A549 (cell line): ENCODE measurements around the gene PRMT3.
"Not testable (repeated sequence)": the region's sequence is repeated elsewhere in the genome, so short reads cannot be mapped to it uniquely, and the experiment has no call there.

ENCODE experiments used
- CTCF ChIP-seq: fragments of >200 bp; sonication (Bioruptor Twin); formaldehyde crosslinking; IDR thresholded peaks from 3 replicates; pipeline ENCODE4 v1.5.1; 2016
- POLR2A ChIP-seq: IDR thresholded peaks from 2 replicates; pipeline ENCODE4 v1.6.1; 2012; ENCODE audit warnings: mild to moderate bottlenecking, low read length
- RAD21 ChIP-seq, 2 experiments: fragments of >200 bp in 1 of 2; sonication (Bioruptor Twin) in 1 of 2; formaldehyde crosslinking in 1 of 2; IDR thresholded peaks in 1 of 2; conservative IDR thresholded peaks in 1 of 2; 2 replicates in 1 of 2; 3 replicates in 1 of 2; pipeline ENCODE4 v1.6.1; 2012 to 2018; ENCODE audit warnings: inconsistent platforms in 1 of 2

- TF ChIP-seq CTCF; RAD21 (conservative IDR thresholded peaks at IDR 0.05 in 1 of 2, IDR thresholded peaks at IDR 0.05 in 1 of 2); POLR2A: not testable (repeated sequence)
Measured at GRCh38 chr11:20484416-20484815, 96.9 kb downstream of the PRMT3 start.
